ENCODE measurements around the gene SCUBE3. TPM values are rescaled to one million over a fixed set of nuclear protein-coding genes. Genes with fewer than 3 reads are reported as not detected.

The SCUBE3 gene
- total and polyA plus RNA-seq, 2 experiments from 2014 or later: 0.39 to 1.1 TPM

DNA sequence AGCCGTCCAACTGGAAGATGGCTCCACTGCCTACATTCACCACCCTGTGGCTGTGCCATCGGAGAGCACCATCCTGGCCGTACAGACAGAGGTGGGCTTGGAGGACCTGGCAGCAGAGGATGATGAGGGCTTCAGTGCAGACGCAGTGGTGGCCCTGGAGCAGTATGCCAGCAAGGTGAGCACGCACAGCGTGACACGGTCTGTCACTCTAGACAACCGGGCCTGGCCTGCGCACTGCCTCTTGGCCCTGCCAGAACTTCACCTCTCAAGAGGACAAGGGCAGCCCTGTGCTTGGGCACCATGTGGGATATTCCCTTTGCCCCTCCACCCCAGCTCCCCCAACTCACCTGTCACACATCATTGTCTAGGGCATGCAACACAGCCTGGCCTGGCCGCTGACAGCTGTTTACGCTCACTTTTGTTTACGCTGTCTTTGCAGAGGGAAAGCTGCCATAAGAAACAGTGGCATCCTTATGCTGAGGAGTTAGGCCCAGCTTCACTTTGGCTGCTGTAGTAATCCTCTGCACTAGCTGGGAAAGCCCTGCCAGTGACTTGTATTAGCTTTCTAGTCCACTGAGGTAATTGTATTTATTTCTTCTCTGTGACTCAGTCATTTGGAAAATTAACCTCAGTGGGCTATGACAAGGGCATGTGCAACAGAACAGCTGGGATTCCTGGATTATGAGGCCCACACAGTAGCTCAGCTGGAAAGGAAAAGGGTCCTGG is 74.1 kb downstream of the SCUBE3 start:
- H3K27ac ChIP-seq (ENCODE audit: low read depth): no peak overlapping the region
- peaks cover 4% of the 10 kb centered on the region for H3K36me3 Mint-ChIP-seq (ENCODE audit: low read depth)
- no peak overlapping the region for H2AFZ ChIP-seq
- H3K4me1 Mint-ChIP-seq: no peaks in the 10 kb centered on the region
- H3K27ac Mint-ChIP-seq: no peak overlapping the region
- H3K4me1 ChIP-seq (ENCODE audit: insufficient read depth): no peaks in the 10 kb centered on the region
- no peaks in the 10 kb centered on the region; the same call in 2 of the 3 replicates for H3K9me3 Mint-ChIP-seq
- peaks cover 4% of the 10 kb centered on the region for H3K27me3 Mint-ChIP-seq (ENCODE audit: insufficient read depth, low read depth, poor library complexity)
- DNase-seq (ENCODE audit: low spot score) (no peak), ATAC-seq (no peak)
- TF ChIP-seq NANOG (IDR thresholded peaks at IDR 0.05; ENCODE audit: borderline replicate concordance) (no peak), ZNF114 (CRISPR knock-in tag; IDR thresholded peaks at IDR 0.05) (no peak), POLR2AphosphoS5 (IDR thresholded peaks at IDR 0.05; ENCODE audit: low read depth) (no peak), ZNF331 (CRISPR knock-in tag; IDR thresholded peaks at IDR 0.05; ENCODE audit: low read depth) (no peak), EZH2phosphoT487 (IDR thresholded peaks at IDR 0.05; ENCODE audit: unreplicated experiment) (no peak), STAT1 (IDR thresholded peaks at IDR 0.05; ENCODE audit: unreplicated experiment) (no peak), JUNB (IDR thresholded peaks at IDR 0.05; ENCODE audit: unreplicated experiment) (no peak)
- TF ChIP-seq, protein P1, sequence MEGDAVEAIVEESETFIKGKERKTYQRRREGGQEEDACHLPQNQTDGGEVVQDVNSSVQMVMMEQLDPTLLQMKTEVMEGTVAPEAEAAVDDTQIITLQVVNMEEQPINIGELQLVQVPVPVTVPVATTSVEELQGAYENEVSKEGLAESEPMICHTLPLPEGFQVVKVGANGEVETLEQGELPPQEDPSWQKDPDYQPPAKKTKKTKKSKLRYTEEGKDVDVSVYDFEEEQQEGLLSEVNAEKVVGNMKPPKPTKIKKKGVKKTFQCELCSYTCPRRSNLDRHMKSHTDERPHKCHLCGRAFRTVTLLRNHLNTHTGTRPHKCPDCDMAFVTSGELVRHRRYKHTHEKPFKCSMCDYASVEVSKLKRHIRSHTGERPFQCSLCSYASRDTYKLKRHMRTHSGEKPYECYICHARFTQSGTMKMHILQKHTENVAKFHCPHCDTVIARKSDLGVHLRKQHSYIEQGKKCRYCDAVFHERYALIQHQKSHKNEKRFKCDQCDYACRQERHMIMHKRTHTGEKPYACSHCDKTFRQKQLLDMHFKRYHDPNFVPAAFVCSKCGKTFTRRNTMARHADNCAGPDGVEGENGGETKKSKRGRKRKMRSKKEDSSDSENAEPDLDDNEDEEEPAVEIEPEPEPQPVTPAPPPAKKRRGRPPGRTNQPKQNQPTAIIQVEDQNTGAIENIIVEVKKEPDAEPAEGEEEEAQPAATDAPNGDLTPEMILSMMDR (conservative IDR thresholded peaks at IDR 0.05; ENCODE audit: low read depth in 2 of 2): no peak
- TF ChIP-seq, protein P2, sequence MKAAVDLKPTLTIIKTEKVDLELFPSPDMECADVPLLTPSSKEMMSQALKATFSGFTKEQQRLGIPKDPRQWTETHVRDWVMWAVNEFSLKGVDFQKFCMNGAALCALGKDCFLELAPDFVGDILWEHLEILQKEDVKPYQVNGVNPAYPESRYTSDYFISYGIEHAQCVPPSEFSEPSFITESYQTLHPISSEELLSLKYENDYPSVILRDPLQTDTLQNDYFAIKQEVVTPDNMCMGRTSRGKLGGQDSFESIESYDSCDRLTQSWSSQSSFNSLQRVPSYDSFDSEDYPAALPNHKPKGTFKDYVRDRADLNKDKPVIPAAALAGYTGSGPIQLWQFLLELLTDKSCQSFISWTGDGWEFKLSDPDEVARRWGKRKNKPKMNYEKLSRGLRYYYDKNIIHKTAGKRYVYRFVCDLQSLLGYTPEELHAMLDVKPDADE (IDR thresholded peaks at IDR 0.05): no peak
- TF ChIP-seq, protein P3, sequence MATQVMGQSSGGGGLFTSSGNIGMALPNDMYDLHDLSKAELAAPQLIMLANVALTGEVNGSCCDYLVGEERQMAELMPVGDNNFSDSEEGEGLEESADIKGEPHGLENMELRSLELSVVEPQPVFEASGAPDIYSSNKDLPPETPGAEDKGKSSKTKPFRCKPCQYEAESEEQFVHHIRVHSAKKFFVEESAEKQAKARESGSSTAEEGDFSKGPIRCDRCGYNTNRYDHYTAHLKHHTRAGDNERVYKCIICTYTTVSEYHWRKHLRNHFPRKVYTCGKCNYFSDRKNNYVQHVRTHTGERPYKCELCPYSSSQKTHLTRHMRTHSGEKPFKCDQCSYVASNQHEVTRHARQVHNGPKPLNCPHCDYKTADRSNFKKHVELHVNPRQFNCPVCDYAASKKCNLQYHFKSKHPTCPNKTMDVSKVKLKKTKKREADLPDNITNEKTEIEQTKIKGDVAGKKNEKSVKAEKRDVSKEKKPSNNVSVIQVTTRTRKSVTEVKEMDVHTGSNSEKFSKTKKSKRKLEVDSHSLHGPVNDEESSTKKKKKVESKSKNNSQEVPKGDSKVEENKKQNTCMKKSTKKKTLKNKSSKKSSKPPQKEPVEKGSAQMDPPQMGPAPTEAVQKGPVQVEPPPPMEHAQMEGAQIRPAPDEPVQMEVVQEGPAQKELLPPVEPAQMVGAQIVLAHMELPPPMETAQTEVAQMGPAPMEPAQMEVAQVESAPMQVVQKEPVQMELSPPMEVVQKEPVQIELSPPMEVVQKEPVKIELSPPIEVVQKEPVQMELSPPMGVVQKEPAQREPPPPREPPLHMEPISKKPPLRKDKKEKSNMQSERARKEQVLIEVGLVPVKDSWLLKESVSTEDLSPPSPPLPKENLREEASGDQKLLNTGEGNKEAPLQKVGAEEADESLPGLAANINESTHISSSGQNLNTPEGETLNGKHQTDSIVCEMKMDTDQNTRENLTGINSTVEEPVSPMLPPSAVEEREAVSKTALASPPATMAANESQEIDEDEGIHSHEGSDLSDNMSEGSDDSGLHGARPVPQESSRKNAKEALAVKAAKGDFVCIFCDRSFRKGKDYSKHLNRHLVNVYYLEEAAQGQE (IDR thresholded peaks at IDR 0.05; ENCODE audit: unreplicated experiment): no peak
- TF ChIP-seq, protein P4, sequence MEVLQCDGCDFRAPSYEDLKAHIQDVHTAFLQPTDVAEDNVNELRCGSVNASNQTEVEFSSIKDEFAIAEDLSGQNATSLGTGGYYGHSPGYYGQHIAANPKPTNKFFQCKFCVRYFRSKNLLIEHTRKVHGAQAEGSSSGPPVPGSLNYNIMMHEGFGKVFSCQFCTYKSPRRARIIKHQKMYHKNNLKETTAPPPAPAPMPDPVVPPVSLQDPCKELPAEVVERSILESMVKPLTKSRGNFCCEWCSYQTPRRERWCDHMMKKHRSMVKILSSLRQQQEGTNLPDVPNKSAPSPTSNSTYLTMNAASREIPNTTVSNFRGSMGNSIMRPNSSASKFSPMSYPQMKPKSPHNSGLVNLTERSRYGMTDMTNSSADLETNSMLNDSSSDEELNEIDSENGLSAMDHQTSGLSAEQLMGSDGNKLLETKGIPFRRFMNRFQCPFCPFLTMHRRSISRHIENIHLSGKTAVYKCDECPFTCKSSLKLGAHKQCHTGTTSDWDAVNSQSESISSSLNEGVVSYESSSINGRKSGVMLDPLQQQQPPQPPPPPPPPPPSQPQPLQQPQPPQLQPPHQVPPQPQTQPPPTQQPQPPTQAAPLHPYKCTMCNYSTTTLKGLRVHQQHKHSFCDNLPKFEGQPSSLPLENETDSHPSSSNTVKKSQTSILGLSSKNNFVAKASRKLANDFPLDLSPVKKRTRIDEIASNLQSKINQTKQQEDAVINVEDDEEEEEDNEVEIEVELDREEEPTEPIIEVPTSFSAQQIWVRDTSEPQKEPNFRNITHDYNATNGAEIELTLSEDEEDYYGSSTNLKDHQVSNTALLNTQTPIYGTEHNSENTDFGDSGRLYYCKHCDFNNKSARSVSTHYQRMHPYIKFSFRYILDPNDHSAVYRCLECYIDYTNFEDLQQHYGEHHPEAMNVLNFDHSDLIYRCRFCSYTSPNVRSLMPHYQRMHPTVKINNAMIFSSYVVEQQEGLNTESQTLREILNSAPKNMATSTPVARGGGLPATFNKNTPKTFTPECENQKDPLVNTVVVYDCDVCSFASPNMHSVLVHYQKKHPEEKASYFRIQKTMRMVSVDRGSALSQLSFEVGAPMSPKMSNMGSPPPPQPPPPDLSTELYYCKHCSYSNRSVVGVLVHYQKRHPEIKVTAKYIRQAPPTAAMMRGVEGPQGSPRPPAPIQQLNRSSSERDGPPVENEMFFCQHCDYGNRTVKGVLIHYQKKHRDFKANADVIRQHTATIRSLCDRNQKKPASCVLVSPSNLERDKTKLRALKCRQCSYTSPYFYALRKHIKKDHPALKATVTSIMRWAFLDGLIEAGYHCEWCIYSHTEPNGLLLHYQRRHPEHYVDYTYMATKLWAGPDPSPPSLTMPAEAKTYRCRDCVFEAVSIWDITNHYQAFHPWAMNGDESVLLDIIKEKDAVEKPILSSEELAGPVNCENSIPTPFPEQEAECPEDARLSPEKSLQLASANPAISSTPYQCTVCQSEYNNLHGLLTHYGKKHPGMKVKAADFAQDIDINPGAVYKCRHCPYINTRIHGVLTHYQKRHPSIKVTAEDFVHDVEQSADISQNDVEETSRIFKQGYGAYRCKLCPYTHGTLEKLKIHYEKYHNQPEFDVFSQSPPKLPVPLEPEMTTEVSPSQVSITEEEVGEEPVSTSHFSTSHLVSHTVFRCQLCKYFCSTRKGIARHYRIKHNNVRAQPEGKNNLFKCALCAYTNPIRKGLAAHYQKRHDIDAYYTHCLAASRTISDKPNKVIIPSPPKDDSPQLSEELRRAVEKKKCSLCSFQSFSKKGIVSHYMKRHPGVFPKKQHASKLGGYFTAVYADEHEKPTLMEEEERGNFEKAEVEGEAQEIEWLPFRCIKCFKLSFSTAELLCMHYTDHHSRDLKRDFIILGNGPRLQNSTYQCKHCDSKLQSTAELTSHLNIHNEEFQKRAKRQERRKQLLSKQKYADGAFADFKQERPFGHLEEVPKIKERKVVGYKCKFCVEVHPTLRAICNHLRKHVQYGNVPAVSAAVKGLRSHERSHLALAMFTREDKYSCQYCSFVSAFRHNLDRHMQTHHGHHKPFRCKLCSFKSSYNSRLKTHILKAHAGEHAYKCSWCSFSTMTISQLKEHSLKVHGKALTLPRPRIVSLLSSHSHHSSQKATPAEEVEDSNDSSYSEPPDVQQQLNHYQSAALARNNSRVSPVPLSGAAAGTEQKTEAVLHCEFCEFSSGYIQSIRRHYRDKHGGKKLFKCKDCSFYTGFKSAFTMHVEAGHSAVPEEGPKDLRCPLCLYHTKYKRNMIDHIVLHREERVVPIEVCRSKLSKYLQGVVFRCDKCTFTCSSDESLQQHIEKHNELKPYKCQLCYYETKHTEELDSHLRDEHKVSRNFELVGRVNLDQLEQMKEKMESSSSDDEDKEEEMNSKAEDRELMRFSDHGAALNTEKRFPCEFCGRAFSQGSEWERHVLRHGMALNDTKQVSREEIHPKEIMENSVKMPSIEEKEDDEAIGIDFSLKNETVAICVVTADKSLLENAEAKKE (CRISPR knock-in tag; IDR thresholded peaks at IDR 0.05): no peak
- H3K4me2 ChIP-seq: no peak overlapping the region
- H3K4me3 ChIP-seq: no peak overlapping the region
- H3K79me2 ChIP-seq (replicated peaks; ENCODE audit: insufficient read depth): no peaks in the 10 kb centered on the region
- H3K4me3 Mint-ChIP-seq: no peak overlapping the region
- H3K9me2 ChIP-seq (ENCODE audit: insufficient read depth): no peaks in the 10 kb centered on the region
- no peaks in the 10 kb centered on the region for H3F3A ChIP-seq (replicated peaks; ENCODE audit: low read depth)
- H4K20me1 ChIP-seq (replicated peaks; ENCODE audit: insufficient read depth): no peaks in the 10 kb centered on the region
- no peaks in the 10 kb centered on the region for H3K36me3 ChIP-seq (ENCODE audit: insufficient read depth)
- no peaks in the 10 kb centered on the region for H3K27me3 ChIP-seq (ENCODE audit: insufficient read depth)

Measured in GM23338 (cell line).